ENCODE results near the gene KDELR1.
A peak's percentile ranks its signal among the peaks of the same experiment; 100 is the strongest.

The KDELR1 gene

GRCh38 chr19:48367855-48368254, 23.5 kb downstream of the KDELR1 start:
- TF ChIP-seq ZFP30 (CRISPR knock-in tag; IDR thresholded peaks at IDR 0.05) (no peak), TOX (CRISPR knock-in tag; IDR thresholded peaks at IDR 0.05; ENCODE audit: borderline replicate concordance) (no peak), GLIS3 (CRISPR knock-in tag; IDR thresholded peaks at IDR 0.05) (no peak), ZC3H10 (CRISPR knock-in tag; IDR thresholded peaks at IDR 0.05) (no peak)
- TF ChIP-seq, protein P1, sequence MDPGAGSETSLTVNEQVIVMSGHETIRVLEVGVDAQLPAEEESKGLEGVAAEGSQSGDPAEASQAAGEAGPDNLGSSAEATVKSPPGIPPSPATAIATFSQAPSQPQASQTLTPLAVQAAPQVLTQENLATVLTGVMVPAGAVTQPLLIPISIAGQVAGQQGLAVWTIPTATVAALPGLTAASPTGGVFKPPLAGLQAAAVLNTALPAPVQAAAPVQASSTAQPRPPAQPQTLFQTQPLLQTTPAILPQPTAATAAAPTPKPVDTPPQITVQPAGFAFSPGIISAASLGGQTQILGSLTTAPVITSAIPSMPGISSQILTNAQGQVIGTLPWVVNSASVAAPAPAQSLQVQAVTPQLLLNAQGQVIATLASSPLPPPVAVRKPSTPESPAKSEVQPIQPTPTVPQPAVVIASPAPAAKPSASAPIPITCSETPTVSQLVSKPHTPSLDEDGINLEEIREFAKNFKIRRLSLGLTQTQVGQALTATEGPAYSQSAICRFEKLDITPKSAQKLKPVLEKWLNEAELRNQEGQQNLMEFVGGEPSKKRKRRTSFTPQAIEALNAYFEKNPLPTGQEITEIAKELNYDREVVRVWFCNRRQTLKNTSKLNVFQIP (CRISPR knock-in tag; IDR thresholded peaks at IDR 0.05; ENCODE audit: borderline replicate concordance, low read depth), result no peak

DNA sequence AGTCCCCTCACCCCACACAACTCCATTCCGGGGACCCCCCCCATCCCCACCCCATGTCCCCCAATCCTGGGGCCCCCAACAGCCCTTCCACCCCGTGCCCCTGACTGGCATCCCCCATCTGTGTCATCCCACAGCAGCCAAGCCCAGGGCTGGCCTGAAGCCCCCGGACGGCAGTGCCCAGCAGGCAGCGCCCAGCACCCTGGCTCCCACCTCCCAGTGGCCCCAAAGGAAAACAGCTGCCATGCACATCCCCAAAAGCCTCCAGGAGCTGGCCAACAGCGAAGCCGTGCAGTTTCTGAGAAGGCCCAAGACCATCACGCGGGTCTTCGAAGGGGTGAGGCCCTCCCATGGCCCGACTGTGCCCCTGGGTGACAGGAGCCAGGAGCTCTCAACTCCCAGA, 25.7 kb downstream of the KDELR1 start:
- ATAC-seq, result no peak
- TF ChIP-seq GLIS3 (CRISPR knock-in tag; IDR thresholded peaks at IDR 0.05) (no peak), ZNF70 (CRISPR knock-in tag; IDR thresholded peaks at IDR 0.05) (no peak), ARNTL (CRISPR knock-in tag; IDR thresholded peaks at IDR 0.05; ENCODE audit: borderline replicate concordance, low read depth) (no peak), ISL1 (CRISPR knock-in tag; IDR thresholded peaks at IDR 0.05) (no peak), PPARA (CRISPR knock-in tag; IDR thresholded peaks at IDR 0.05; ENCODE audit: borderline replicate concordance) (no peak), BACH2 (CRISPR knock-in tag; IDR thresholded peaks at IDR 0.05; ENCODE audit: borderline replicate concordance) (no peak), OSR1 (CRISPR knock-in tag; IDR thresholded peaks at IDR 0.05) (no peak)

More at GRCh38 chr19:48367855-48368254, 23.5 kb downstream of the KDELR1 start:
- ATAC-seq, result no peak

- TF ChIP-seq SNAI2 (CRISPR knock-in tag; IDR thresholded peaks at IDR 0.05) (no peak), BACH2 (CRISPR knock-in tag; IDR thresholded peaks at IDR 0.05; ENCODE audit: borderline replicate concordance) (no peak), ZNF565 (CRISPR knock-in tag; conservative IDR thresholded peaks at IDR 0.05; ENCODE audit: low read depth) (no peak), ZNF8 (CRISPR knock-in tag; IDR thresholded peaks at IDR 0.05) (no peak), ESRRG (CRISPR knock-in tag; IDR thresholded peaks at IDR 0.05) (no peak), ZFP30 (CRISPR knock-in tag; IDR thresholded peaks at IDR 0.05) (no peak), TOX (CRISPR knock-in tag; IDR thresholded peaks at IDR 0.05; ENCODE audit: borderline replicate concordance) (no peak), ISL1 (CRISPR knock-in tag; IDR thresholded peaks at IDR 0.05) (no peak)
- TF ChIP-seq, protein P1 (CRISPR knock-in tag; IDR thresholded peaks at IDR 0.05; ENCODE audit: borderline replicate concordance, low read depth), result no peak
- ATAC-seq, result no peak
These were observed 26.6 kb downstream of the KDELR1 start for GRCh38 chr19:48364598-48365348.

GRCh38 chr19:48363810-48364597, 27.3 kb downstream of the KDELR1 start, which contains the start of the genes SYNGR4 and TMEM143:
Gene SYNGR4, plus strand, starts transcription at chr19:48364367. Its CDS starts 1,476 bp downstream, at chr19:48365843.
Gene TMEM143, minus strand, starts transcription at chr19:48363940. Its CDS starts 20 bp downstream, at chr19:48363920.
- TF ChIP-seq ZC3H10 (CRISPR knock-in tag; IDR thresholded peaks at IDR 0.05) (no peak), CSRNP3 (CRISPR knock-in tag; IDR thresholded peaks at IDR 0.05) (no peak), RARB (CRISPR knock-in tag; IDR thresholded peaks at IDR 0.05) (no peak), ZFP30 (CRISPR knock-in tag; IDR thresholded peaks at IDR 0.05) (no peak)
- TF ChIP-seq, protein P1 (CRISPR knock-in tag; IDR thresholded peaks at IDR 0.05; ENCODE audit: borderline replicate concordance, low read depth), result no peak
- ATAC-seq, result peak; percentile 88

- TF ChIP-seq ZNF565 (CRISPR knock-in tag; conservative IDR thresholded peaks at IDR 0.05; ENCODE audit: low read depth), result no peak
- no peak for TF ChIP-seq TSHZ2 (CRISPR knock-in tag; IDR thresholded peaks at IDR 0.05)
- TF ChIP-seq GLIS3 (CRISPR knock-in tag; IDR thresholded peaks at IDR 0.05), result no peak
- TF ChIP-seq ARNTL (CRISPR knock-in tag; IDR thresholded peaks at IDR 0.05; ENCODE audit: borderline replicate concordance, low read depth), result no peak
- TF ChIP-seq SNAI2 (CRISPR knock-in tag; IDR thresholded peaks at IDR 0.05), result no peak
- no peak for TF ChIP-seq CSDC2 (CRISPR knock-in tag; IDR thresholded peaks at IDR 0.05)
- no peak for TF ChIP-seq CSRNP3 (CRISPR knock-in tag; IDR thresholded peaks at IDR 0.05)
- no peak for TF ChIP-seq ZNF70 (CRISPR knock-in tag; IDR thresholded peaks at IDR 0.05)
- no peak for TF ChIP-seq ESRRG (CRISPR knock-in tag; IDR thresholded peaks at IDR 0.05)
- no peak for TF ChIP-seq TOX (CRISPR knock-in tag; IDR thresholded peaks at IDR 0.05; ENCODE audit: borderline replicate concordance)
- TF ChIP-seq BACH2 (CRISPR knock-in tag; IDR thresholded peaks at IDR 0.05; ENCODE audit: borderline replicate concordance), result no peak
- no peak for TF ChIP-seq ZNF8 (CRISPR knock-in tag; IDR thresholded peaks at IDR 0.05)
- ATAC-seq, result peak; percentile 5
These were observed 27.9 kb downstream of the KDELR1 start for GRCh38 chr19:48363500-48363809.
